Sigmoid colon (tissue), 4 donors: ENCODE data around the gene C19orf53.

ENCODE experiments used
- CTCF ChIP-seq, 4 experiments: fragments of 450-650 bp in 3 of 4; fragments of 200-600 bp in 1 of 4; IDR thresholded peaks; one replicate each; pipeline ENCODE4 v1.5.1; 2016 to 2019; ENCODE audit warnings: antibody characterized with exemption in 4 of 4, mild to moderate bottlenecking in 3 of 4, moderate library complexity in 2 of 4
- EP300 ChIP-seq, 4 donors: sonication (generic); formaldehyde crosslinking; IDR thresholded peaks; one replicate each; pipeline ENCODE4 v1.6.1; 2017; ENCODE audit warnings: antibody characterized with exemption in 4 of 4
- POLR2A ChIP-seq, 2 donors: fragments of 450-650 bp; IDR thresholded peaks; one replicate each; pipeline ENCODE4 v1.6.1; 2016; ENCODE audit warnings: antibody characterized with exemption in 2 of 2, mild to moderate bottlenecking in 2 of 2, moderate library complexity in 2 of 2

DNA sequence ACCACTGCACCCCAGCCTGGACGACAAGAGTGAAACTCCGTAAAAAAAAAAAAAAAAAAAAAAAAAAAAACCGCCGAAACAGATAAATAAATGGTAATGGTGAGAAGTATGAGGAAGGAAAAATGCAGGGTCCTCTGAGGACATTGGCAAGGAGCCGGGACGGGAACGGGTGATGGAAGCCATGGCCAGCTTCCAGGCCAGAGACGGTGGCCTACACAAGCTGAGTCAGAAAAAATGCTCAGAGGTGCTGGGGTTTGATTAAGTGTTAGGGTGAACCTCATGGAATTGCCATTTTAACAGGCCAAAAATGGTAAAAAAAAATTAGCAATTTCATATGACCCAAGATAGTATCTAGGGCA lies 20.1 kb downstream of the C19orf53 start:
- TF ChIP-seq CTCF (IDR thresholded peaks at IDR 0.05) (no peak), POLR2A (IDR thresholded peaks at IDR 0.05) (no peak), EP300 (IDR thresholded peaks at IDR 0.05) (peak in 2 of 4 donors; percentile 19 to 47)
